Cerebellar cortex (tissue), 1 donor: ENCODE results near the gene IMMP2L.
"Not testable (repeated sequence)": the region's sequence is repeated elsewhere in the genome, so short reads cannot be mapped to it uniquely, and the experiment has no call there.

Experiments used
- DNase-seq: peaks from one replicate; pipeline ENCODE4 v3.0.0-alpha.2; 2015; ENCODE audit warnings: low spot score

The IMMP2L gene

DNA sequence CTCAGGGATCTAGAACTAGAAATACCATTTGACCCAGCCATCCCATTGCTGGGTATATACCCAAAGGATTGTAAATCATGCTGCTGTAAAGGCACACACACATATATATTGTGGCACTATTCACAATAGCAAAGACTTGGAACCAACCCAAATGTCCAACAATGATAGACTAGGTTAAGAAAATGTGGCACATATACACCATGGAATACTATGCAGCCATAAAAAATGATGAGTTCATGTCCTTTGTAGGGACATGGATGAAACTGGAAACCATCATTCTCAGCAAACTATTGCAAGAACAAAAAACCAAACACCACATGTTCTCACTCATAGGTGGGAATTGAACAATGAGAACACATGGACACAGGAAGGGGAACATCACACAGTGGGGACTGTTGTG is 56.9 kb downstream of the IMMP2L start:
- DNase-seq = not testable (repeated sequence)

DNA sequence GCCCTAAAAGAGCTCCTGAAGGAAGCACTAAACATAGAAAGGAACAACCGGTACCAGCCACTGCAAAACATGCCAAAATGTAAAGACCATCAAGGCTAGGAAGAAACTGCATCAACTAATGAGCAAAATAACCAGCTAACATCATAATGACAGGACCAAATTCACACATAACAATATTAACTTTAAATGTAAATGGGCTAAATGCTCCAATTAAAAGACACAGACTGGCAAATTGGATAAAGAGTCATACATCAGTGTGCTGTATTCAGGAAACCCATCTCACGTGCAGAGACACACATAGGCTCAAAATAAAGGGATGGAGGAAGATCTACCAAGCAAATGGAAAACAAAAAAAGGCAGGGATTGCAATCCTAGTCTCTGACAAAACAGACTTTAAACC is 60.5 kb downstream of the IMMP2L start:
- DNase-seq = not testable (repeated sequence)

DNA sequence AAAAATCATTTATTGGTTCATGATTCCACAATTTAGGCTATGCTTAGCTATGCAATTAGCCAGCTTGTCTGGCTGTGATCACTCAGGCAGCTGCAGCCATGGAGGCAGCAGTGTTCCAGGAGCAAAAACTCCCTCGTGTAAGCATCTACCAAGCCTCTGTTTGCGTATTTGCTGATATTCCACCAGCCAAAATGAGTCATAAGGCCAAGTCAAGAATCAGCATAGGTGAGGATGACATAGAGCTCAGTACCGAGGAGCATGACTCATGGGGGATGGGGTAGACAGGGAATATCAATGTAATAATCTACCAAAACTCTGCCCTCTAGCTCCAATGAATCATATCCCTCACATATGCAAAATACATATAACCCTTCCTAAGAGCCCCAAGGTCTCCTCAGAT is 63.3 kb downstream of the IMMP2L start:
- no peak for DNase-seq

DNA sequence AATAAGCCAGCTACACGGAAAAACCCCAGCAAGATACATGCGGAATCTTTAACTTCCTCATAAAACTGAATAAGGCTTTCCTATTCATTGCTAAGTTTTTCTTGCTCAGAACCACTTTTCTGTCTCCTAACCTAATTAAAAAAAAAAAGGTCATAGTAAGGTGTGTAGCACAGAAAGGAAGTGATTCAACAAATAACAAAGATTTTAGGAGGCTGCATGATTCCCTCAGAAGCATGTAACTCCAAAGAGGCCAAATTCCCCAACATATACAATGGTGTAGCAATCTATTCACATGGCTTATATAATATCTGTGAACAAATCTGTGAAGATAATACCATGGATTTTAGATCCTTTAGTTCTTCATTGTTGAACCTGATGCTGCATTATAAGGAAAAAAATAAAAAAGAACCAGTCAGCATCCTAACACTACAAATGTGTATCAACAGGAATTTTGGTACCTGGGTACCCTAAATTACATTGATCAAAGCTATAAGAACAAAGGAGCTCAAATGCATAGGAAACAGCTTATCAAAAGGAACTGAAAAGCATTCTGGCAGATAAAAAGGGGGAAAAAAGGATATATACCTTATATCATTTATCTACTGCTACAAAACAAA is 63.8 kb downstream of the IMMP2L start:
- DNase-seq = no peak

DNA sequence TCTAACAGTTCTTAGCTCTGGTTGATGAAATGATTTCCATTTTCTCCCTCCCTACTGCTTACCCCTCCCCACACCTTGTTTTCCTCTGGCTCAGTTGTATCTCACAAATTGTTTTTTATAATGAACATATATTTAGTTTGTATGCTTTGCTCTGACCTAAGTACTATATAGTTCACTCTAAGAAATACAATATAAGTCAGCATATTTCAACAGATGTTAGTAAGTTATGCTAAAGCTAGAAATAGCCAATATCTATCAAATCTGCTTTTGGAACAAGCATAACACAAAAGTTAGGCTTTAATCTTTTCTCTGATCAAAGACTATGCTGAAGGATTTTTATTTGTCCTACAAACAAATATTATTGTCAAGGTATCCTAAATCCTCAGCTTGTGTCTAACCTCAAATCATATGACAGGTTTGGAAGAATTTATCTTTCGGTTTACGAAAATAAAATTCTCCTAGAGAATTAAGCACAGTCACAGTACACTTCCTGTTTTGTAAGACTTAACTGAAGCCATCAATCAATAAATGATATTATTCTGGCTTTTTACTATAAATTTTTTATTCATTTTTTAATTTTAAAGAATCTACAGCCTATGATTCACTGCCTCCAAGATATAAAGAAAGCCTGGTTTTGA is 67.0 kb downstream of the IMMP2L start:
- no peak for DNase-seq

DNA sequence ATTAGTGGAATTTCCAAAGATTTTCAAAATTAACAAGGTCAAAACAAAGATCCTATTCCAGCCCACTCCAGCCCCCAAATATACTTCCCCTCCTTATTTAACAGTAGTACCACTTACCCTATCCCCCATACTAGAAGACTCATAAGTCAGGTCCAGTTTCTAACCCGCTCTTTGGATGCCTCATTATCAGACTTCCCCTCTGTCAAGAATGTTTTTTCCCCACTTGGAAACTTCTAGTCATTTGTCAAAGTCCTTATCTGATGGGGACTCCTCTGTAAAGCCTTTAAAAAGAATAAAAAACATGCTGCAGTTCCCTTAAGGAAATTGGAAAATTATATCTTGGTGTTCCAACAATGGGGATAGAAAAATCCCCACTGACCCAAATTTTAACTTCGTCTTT is 70.1 kb downstream of the IMMP2L start:
- no peak for DNase-seq

DNA sequence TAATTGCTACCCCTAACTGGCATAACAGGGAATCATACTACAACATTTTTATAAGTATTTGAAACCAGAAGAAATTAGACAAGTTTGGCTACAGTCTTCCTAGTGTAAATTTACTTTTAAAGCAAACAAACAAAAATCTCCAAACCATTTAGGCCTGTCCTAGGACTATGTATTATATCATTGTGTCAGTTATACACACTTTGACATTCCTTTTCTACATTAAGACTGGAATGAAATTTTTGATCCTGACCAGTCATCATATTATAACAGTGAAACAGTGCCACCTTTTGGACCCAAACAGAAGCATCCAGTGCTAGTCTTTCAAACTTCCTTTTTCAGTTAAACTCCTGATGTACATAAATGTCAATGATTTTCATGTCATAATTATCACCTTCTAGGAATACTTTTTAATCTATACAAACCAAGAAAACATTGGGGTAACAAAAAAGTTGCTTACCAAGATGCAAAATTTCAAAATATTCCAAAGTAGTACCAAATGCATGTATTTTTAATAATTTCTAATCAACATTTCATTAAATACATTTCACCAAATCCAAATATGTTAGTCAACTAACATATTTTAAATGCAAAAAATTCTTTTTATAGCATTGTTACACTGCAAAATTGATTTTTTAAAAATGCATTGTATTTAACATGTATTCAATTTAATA is 75.7 kb downstream of the IMMP2L start:
- peak; percentile 75 for DNase-seq

DNA sequence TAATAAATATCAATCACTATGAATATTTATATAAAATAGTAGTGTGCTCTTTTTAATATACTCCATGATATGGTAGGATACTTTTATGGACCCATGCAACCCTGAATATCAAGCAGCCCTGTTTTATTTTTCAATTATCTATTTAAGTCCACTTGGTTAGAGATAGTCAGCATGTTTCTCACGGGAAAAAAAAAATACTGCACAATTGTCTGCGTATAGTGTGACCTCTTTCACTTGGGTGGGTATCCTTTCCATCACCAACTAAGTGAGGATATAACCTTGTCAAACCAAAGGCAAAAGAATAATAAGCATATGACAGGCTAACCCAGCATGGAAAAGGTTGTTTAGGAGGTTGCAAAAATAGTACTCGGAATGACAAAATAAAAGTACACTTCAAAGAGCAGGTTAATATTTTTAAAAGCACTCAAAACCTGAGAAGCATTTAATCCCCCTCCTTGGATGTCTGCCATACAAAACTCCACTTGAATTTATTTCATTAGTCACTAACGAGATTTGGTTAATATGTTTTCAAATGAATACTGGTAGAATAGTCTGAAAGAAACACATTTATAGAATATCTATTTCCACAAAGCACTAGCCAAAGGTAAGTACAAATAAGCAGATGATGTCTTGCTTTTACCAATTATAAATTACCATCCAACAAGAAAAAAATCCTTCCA is 76.5 kb downstream of the IMMP2L start:
- peak; percentile 2 for DNase-seq

DNA sequence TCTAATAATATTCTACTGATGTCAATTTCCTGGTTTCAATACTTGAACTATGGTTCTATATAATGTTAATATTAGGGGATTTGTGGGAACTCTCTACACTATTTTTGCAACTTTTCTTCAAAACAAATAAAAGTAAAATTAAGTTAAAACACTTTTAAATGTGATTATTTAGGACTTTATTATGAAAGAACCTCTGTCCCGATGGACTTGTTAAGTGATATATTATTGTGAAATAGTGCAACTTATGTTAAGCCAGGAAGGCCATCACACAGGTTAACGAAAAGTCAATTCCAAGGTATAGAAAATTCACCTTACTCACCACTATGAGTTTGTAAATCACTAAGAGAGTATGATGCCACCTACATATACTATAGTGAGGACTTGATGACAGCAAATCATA is 79.2 kb downstream of the IMMP2L start:
- DNase-seq = no peak

DNA sequence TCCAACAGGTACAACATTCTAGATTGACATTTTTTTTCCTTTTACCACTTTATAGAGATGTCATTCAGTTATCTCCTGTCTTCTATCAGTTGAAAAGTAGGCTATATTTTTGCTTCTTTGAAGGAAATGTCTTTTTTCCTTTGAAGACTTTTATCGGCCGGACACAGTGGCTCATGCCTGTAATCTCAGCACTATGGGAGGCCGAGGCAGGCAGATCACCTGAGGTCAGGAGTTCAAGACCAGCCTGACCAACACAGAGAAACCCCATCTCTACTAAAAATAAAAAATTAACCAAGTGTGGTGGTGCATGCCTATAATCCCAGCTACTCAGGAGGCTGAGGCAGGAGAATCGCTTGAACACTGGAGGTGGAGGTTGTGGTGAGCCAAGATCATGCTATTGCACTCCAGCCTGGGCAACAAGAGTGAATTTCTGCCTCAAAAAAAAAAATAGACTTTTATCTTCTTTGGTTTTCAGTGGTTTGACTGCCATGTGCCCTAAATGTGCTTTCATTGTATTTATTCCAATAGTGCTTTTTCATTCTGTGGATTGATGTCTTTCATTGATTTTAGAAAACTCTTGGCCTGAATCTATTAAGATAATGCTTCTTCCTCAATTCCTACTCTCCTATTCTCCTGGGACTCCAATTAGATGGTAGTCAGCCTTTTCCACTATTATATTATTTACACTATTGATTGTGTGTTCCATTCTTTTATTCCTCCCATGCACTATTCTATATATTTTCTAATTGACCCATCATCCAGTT is 84.6 kb downstream of the IMMP2L start:
- no peak for DNase-seq

DNA sequence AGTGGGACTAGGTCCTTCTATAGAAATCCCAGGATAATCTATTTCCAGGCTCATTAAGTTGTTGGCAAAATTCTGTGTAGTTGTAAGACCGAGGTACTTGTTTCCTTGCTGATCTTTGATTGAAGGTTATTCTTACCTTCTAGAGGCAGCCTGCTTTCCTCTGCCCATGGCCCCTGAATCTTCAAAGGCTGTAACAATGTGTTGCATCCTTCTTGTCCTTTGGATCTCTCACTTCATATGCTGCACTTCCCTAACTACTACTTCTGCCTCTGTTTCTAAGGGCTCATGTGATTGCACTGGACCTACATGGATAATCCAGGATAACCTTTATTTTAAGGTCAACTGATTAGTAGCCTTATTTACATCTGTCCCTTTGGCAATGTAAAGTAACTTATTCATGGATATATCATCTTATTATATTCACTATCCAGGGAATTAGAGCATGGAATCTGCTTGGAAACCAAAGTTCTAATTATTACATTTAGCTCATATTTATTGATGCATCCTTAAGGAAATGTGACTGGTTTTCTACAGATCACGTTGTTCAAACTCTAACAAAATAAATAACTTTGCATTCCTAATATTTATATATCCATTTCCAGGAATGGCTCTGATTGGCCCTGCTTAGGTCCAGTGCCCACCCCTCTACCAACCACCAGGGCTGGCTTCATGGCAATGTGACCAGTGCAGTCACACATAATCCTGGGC is 85.6 kb downstream of the IMMP2L start:
- DNase-seq = no peak

DNA sequence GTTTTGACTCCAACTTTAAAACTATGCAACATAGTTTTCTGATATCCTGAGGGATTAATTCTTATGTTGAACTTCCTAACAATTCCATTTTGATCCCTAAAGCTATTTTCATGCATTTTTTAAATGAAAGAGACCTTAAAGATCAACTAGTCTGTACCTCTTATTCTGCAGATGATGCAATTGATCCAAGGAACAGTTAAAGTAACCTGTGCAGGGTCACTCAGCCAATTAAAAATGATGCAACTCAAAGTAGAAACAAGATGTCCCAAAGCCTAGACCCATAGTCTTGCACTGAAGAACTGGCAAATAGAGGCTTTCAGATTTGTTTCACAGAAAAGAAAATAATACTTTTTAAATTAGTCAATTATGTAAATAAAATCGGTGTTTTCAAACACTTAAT is 86.3 kb downstream of the IMMP2L start:
- no peak for DNase-seq

DNA sequence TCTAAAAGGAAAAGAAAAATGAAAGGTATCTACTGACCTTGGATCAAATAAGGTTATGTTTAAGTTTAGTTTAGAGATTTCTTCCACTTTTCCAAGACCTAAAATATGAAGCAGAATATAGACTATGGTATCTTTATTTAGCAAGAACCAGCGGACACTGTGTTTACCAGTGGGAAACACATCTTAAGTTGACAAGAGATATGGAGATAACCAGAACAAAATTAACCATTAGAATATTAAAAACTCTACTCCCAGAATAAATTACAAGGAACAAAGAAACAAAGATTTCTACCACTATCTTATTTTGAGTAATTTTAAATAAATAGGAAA is 86.9 kb downstream of the IMMP2L start:
- DNase-seq = no peak

DNA sequence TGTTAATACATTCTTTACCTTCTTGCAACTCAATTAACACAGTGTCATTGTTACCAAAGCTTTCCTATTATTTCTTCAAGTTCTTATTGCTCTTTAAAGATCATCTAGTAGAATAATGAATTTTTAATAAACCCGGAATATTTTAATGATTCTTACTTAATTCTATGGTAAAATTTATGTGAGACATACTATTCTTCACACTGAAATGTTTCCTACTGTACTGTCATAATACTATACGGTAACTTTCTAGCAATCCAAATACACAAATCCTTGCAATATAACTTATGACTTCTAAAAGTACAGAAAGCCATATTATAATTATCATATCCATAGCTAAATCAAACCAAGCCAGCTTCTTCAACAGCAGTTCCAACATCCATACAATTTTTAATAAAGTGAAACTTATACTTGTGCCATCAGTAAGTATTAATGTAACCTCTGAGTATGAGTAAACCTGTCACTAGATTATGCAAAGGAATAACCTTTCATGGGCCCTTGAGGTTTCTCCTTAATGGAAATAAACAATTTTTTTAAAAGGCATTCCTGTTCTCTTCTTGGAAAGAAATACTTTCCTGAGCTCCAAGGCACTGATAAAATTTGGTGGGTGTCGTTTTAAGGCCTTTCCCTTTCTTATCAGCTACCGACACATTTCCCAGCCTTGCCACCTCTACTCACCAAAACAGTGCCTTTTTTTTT is 87.4 kb downstream of the IMMP2L start:
- DNase-seq = no peak

DNA sequence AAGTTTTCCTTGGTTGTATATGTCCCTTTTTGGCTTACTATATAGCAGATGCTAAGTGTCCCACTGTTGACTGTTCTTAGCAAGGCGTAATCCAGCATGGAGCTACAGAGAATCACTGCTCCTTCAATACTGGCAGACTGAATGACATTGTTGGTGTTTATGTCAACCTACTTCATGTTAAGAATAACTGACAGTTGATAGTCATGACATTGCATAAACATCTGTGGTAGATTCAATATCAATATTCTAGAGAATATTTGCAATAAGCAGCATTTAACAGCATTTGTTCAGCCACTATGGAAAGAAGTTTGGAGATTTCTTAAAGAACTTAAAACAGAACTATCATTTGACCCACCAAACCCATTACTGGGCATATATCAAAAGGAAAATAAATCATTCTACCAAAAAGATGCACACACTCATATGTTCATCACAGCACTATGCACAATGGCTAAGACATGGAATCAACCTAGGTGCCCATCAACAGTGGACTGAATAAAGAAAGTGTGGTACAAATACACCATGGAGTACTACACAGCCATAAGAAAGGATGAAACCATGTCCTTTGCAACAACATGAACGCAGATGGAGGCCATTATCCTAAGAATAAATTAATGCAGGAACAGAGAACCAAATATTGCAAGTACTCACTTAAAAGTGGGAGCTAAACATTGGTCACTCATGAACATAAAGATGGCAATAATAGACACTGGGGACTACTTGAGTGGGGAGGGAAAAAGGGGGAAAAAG is 88.7 kb downstream of the IMMP2L start:
- no peak for DNase-seq

DNA sequence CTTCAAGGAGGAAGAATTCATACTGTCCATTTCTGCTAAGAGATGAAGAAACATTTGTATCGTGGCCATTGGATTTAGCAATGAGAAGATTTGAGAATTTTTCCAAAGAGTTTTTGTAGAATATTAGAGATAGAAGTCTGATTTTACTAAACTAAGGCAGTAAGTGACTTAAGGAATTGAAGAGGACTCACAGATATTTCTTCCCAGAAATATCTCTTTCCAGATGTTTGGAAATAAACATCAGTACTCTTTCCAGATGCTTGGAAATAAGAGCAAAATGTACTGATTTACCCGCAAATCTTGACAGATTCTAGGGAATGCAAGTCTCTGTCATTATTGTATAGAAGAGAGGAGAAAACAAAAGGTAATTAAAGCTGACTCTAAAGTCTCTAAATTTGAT is 91.3 kb downstream of the IMMP2L start:
- no peak for DNase-seq

DNA sequence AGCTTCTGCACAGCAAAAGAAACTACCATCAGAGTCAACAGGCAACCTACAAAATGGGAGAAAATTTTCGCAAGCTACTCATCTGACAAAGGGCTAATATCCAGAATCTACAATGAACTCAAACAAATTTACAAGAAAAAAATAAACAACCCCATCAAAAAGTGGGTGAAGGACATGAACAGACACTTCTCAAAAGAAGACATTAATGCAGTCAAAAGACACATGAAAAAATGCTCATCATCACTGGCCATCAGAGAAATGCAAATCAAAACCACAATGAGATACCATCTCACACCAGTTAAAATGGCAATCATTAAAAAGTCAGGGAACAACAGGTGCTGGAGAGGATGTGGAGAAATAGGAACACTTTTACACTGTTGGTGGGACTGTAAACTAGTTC is 92.4 kb downstream of the IMMP2L start:
- not testable (repeated sequence) for DNase-seq

DNA sequence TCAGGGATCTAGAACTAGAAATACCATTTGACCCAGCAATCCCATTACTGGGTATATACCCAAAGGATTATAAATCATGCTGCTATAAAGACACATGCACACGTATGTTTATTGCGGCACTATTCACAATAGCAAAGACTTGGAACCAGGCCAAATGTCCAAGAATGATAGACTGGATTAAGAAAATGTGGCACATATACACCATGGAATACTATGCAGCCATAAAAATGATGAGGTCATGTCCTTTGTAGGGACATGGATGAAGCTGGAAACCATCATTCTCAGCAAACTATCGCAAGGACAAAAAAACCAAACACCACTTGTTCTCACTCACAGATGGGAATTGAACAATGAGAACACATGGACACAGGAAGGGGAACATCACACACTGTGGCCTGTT is 96.5 kb downstream of the IMMP2L start:
- not testable (repeated sequence) for DNase-seq

DNA sequence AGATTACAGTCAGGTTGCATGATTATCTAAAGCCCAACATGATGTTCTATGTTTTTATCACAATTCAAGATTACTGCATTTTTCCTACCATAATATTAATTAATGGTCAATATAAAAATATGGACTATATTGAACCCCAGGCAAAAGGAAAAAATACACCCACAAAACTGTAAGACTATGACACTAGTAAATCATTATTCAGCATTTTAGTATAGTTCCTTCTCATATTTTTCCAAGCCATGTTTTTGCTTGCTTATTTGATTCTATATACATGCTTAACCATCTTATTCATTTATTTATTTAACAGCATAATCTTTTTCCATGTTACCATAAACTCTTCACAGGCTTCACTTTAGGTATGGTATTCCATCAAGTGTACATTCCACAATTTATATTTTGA is 101.6 kb downstream of the IMMP2L start:
- no peak for DNase-seq

DNA sequence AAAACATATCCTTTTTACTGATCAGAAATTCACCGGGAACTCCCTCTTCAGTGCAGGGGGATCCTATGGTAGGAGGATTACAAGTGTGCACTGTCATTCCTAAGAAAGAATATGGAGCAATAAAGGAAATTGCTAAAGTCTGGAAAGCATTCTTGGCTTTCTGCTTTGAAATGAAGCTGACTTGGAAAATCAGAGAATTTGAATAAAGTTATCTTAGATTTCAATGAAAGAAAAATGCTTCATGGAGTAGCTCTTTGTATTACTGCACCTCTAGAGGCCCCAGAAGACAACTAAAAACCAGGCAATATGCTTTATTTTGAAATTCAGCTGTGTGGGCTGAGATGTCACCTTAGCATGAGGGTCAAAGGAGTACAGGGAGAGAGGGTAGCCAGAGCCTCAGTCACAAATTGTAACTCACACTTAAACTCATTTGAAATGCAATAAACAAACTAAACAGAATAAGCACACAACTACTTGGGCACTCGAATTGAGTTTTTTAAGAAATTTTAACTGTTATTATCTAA is 102.5 kb downstream of the IMMP2L start:
- DNase-seq = no peak
